GM23338 (cell line): Measurements from ENCODE around the gene ZNF33B. TPM values are rescaled to one million over a fixed set of nuclear protein-coding genes. Genes with fewer than 3 reads are reported as not detected.
A peak's percentile ranks its signal among the peaks of the same experiment; 100 is the strongest.

ENCODE experiments used
- ATAC-seq: fragments of 200-7000 bp; cut with Tn5 transposase; 3 replicates; pipeline ENCODE4 v1.9.1; 2020
- DNase-seq: peaks from one replicate; pipeline ENCODE4 v3.0.0-alpha.2; 2015; ENCODE audit warnings: low spot score
- H2AFZ ChIP-seq: fragments of 200-600 bp; sonication (generic); 2 replicates; pipeline ENCODE4 v1.8.0; 2016; ENCODE audit warnings: antibody characterized with exemption, mild to moderate bottlenecking, moderate library complexity
- H3F3A ChIP-seq: fragments of 200-600 bp; sonication (generic); replicated peaks from 2 replicates; pipeline ENCODE4 v1.8.0; 2017; ENCODE audit warnings: antibody characterized with exemption, mixed run types, low read depth
- H3K27ac ChIP-seq: fragments of 200-600 bp; sonication (generic); 2 replicates; pipeline ENCODE4 v1.6.1; 2016; ENCODE audit warnings: low read depth
- H3K27me3 ChIP-seq: fragments of 200-600 bp; sonication (generic); 2 replicates; pipeline ENCODE4 v1.8.0; 2016; ENCODE audit warnings: mild to moderate bottlenecking, mixed run types, moderate library complexity; ENCODE audit not compliant: insufficient read depth
- H3K36me3 ChIP-seq: fragments of 200-600 bp; sonication (generic); 2 replicates; pipeline ENCODE4 v1.8.0; 2016; ENCODE audit warnings: mild to moderate bottlenecking; ENCODE audit not compliant: insufficient read depth
- H3K4me1 ChIP-seq: fragments of 200-600 bp; sonication (generic); 2 replicates; pipeline ENCODE4 v1.8.0; 2016; ENCODE audit warnings: mild to moderate bottlenecking, moderate library complexity; ENCODE audit not compliant: insufficient read depth
- H3K4me2 ChIP-seq: fragments of 200-600 bp; sonication (generic); 2 replicates; pipeline ENCODE4 v1.7.1; 2017; ENCODE audit warnings: mixed run types
- H3K4me3 ChIP-seq: fragments of 200-600 bp; sonication (generic); 2 replicates; pipeline ENCODE4 v1.6.1; 2016; ENCODE audit warnings: mixed run types
- H3K79me2 ChIP-seq: fragments of 200-600 bp; sonication (generic); replicated peaks from 2 replicates; pipeline ENCODE4 v1.8.0; 2017; ENCODE audit warnings: mild to moderate bottlenecking; ENCODE audit not compliant: insufficient read depth
- H3K9me2 ChIP-seq: fragments of 200-600 bp; sonication (generic); 2 replicates; pipeline ENCODE4 v1.8.0; 2017; ENCODE audit not compliant: insufficient read depth
- H4K20me1 ChIP-seq: fragments of 200-600 bp; sonication (generic); replicated peaks from 2 replicates; pipeline ENCODE4 v1.8.0; 2017; ENCODE audit warnings: mild to moderate bottlenecking; ENCODE audit not compliant: insufficient read depth
- H3K27ac Mint-ChIP-seq: 2 replicates; pipeline ENCODE4 v1.8.0; 2020; ENCODE audit warnings: inconsistent platforms, mild to moderate bottlenecking, moderate library complexity, mixed read lengths
- H3K27me3 Mint-ChIP-seq: 3 replicates; pipeline ENCODE4 v1.8.0; 2022; ENCODE audit warnings: low read depth, mild to moderate bottlenecking, moderate library complexity, mixed read lengths, inconsistent platforms; ENCODE audit not compliant: insufficient read depth, poor library complexity
- H3K36me3 Mint-ChIP-seq: 3 replicates; pipeline ENCODE4 v1.8.0; 2021; ENCODE audit warnings: low read depth, mild to moderate bottlenecking, inconsistent platforms, moderate library complexity, mixed read lengths
- H3K4me1 Mint-ChIP-seq: 3 replicates; pipeline ENCODE4 v1.8.0; 2020; ENCODE audit warnings: mild to moderate bottlenecking, inconsistent platforms, mixed read lengths
- H3K4me3 Mint-ChIP-seq: 3 replicates; pipeline ENCODE4 v1.8.0; 2021; ENCODE audit warnings: moderate library complexity, mild to moderate bottlenecking, inconsistent platforms, mixed read lengths
- H3K9me3 Mint-ChIP-seq: 3 replicates; pipeline ENCODE4 v1.8.0; 2020; ENCODE audit warnings: moderate library complexity, mild to moderate bottlenecking, inconsistent platforms, mixed read lengths
- CREB1 ChIP-seq: fragments of 250-450 bp; sonication (Bioruptor Pico); IDR thresholded peaks from 2 replicates; pipeline ENCODE4 v1.5.0; 2020; ENCODE audit warnings: low read depth, mild to moderate bottlenecking, moderate library complexity
- CTCF ChIP-seq, 2 experiments: fragments of 200-600 bp in 1 of 2; sonication (generic) in 1 of 2; conservative IDR thresholded peaks; 2 replicates each; pipeline versions ENCODE4 v1.5.1 to v1.6.1; 2016 to 2017; ENCODE audit warnings: antibody characterized with exemption in 2 of 2, low read depth in 2 of 2, mild to moderate bottlenecking in 2 of 2, moderate library complexity in 1 of 2
- ETS1 ChIP-seq: IDR thresholded peaks from 2 replicates; pipeline ENCODE4 v1.6.1; 2016; ENCODE audit warnings: antibody characterized with exemption
- EZH2 ChIP-seq: fragments of 200-600 bp; sonication (generic); IDR thresholded peaks from one replicate; pipeline ENCODE4 v1.8.0; 2017; ENCODE audit warnings: antibody characterized with exemption, mild to moderate bottlenecking, low read depth; ENCODE audit not compliant: unreplicated experiment
- EZH2phosphoT487 ChIP-seq: fragments of 200-600 bp; sonication (generic); IDR thresholded peaks from one replicate; pipeline ENCODE4 v1.8.1; 2018; ENCODE audit warnings: antibody characterized with exemption; ENCODE audit not compliant: unreplicated experiment
- JUNB ChIP-seq: IDR thresholded peaks from one replicate; pipeline ENCODE4 v1.6.1; 2016; ENCODE audit warnings: antibody characterized with exemption; ENCODE audit not compliant: unreplicated experiment
- POLR2AphosphoS5 ChIP-seq: IDR thresholded peaks from 2 replicates; pipeline ENCODE4 v1.6.1; 2016; ENCODE audit warnings: antibody characterized with exemption, low read depth
- REST ChIP-seq: IDR thresholded peaks from one replicate; pipeline ENCODE4 v1.6.1; 2018; ENCODE audit warnings: antibody characterized with exemption; ENCODE audit not compliant: unreplicated experiment
- ZNF114 ChIP-seq: fragments of 250-450 bp; sonication (Bioruptor Pico); IDR thresholded peaks from 2 replicates; pipeline ENCODE4 v1.5.0; 2020; ENCODE audit warnings: mild to moderate bottlenecking, moderate library complexity
- ZNF462 ChIP-seq: fragments of 250-450 bp; sonication (Bioruptor Pico); IDR thresholded peaks from 2 replicates; pipeline ENCODE4 v1.5.0; 2020; ENCODE audit warnings: mild to moderate bottlenecking, moderate library complexity
- polyA plus RNA-seq: library from polyadenylated mRNA; unstranded; fragments of >200 nt; fragmentation: Nextera tagmentation; extraction: Ambion mirVana; gene quantifications from 2 replicates; pipeline ENCODE4 v1.2.1, GENCODE V29; 2016
- total RNA-seq: library from RNA; depleted of rRNA; stranded (reverse); fragments of >200 nt; shearing (Covaris generic); gene quantifications from 2 replicates; pipeline ENCODE4 v1.2.3, GENCODE V29; 2014

ZNF33B gene
- total and polyA plus RNA-seq, 2 experiments from 2014 or later: 14.4 to 17.2 TPM

GRCh38 chr10:42544945-42545344 is 93.4 kb downstream of the ZNF33B start (continued):
- TF ChIP-seq ZNF462 (CRISPR knock-in tag) (no peak), EZH2 (no peak), EZH2phosphoT487 (no peak)

GRCh38 chr10:42543840-42544372 is 94.5 kb downstream of the ZNF33B start:
- H3K79me2 ChIP-seq: peaks cover 26% of the 10 kb centered on the region
- no peaks in the 10 kb centered on the region for H3K4me1 Mint-ChIP-seq
- H3K27ac ChIP-seq: 0 out of 2 replicates have a peak overlapping the region, but pooled peaks have one; percentile 18
- H3K4me3 Mint-ChIP-seq: no peak overlapping the region
- peaks cover under 1% of the 10 kb centered on the region for H3K27me3 Mint-ChIP-seq
- H3K36me3 Mint-ChIP-seq: peaks cover 79% of the 10 kb centered on the region
- 0 out of 2 replicates have a peak, but pooled peaks cover 3% of the 10 kb centered on the region for H3K9me2 ChIP-seq
- no peak overlapping the region for H3K4me2 ChIP-seq
- DNase-seq (no peak), ATAC-seq (no peak)
- no peaks in the 10 kb centered on the region for H4K20me1 ChIP-seq
- peaks cover 78% of the 10 kb centered on the region for H3K9me3 Mint-ChIP-seq
- no peak overlapping the region for H2AFZ ChIP-seq
- H3K4me3 ChIP-seq: no peak overlapping the region
- no peaks in the 10 kb centered on the region for H3K27me3 ChIP-seq
- H3F3A ChIP-seq: no peaks in the 10 kb centered on the region
- no peak overlapping the region for H3K27ac Mint-ChIP-seq
- no peaks in the 10 kb centered on the region; the same call in 1 of the 2 replicates for H3K4me1 ChIP-seq
- H3K36me3 ChIP-seq: peaks cover under 1% of the 10 kb centered on the region; the same call in 1 of the 2 replicates
- TF ChIP-seq ZNF114 (no peak), JUNB (no peak), POLR2AphosphoS5 (no peak), EZH2 (no peak), CTCF (conservative IDR thresholded peaks at IDR 0.05; ENCODE audit: low read depth in 2 of 2) (no peak), CREB1 (CRISPR knock-in tag) (no peak), REST (no peak), ETS1 (no peak)
